Astrocyte of the spinal cord (primary cell): ENCODE measurements around the gene CRNN.
A peak's percentile ranks its signal among the peaks of the same experiment; 100 is the strongest.

ENCODE experiments used
- DNase-seq: peaks from one replicate; pipeline ENCODE4 v3.0.0; 2011; ENCODE audit warnings: low read depth, low spot score
- H3K4me3 ChIP-seq: 2 replicates; pipeline ENCODE4 v1.5.1; 2011; ENCODE audit warnings: low read depth, mild to moderate bottlenecking, low read length, moderate library complexity
- CTCF ChIP-seq: IDR thresholded peaks from 2 replicates; pipeline ENCODE4 v1.5.1; 2012; ENCODE audit warnings: low read depth, mild to moderate bottlenecking, low read length, inconsistent platforms
- in situ Hi-C: cut with HindIII; loops from 2 replicates; pipeline ENCODE4 v1.10.0; 2017; ENCODE audit warnings: low sequenced_read_pairs

The CRNN gene

GRCh38 chr1:152413909-152414308 is at the start of gene CRNN:
CRNN (minus strand) TSS chr1:152414263; CDS start chr1:152412233, 2,030 bp downstream.
- no peak for DNase-seq
- in situ Hi-C loops = no loop called here
- H3K4me3 ChIP-seq = no peak within 1 kb of the TSS
- no peak for TF ChIP-seq CTCF

- in situ Hi-C loops = no loop called here
- DNase-seq = no peak
- H3K4me3 ChIP-seq = no peak overlapping the region
- no peak for TF ChIP-seq CTCF
Measured at GRCh38 chr1:152462636-152463035, 48.6 kb upstream of the CRNN start.

- DNase-seq = peak; percentile 56
- in situ Hi-C loops = no loop called here
- H3K4me3 ChIP-seq = no peak overlapping the region
- peak; percentile 64 for TF ChIP-seq CTCF
Measured at GRCh38 chr1:152461544-152461943, 47.5 kb upstream of the CRNN start.

- TF ChIP-seq CTCF = no peak
- no peak overlapping the region for H3K4me3 ChIP-seq
- in situ Hi-C loops = no loop called here
- no peak for DNase-seq
Measured at GRCh38 chr1:152460529-152460899, 46.5 kb upstream of the CRNN start.

GRCh38 chr1:152459596-152460528 is 45.8 kb upstream of the CRNN start:
- H3K4me3 ChIP-seq = no peak overlapping the region

More at GRCh38 chr1:152459596-152460528, 45.8 kb upstream of the CRNN start:
- peak; percentile 62 for DNase-seq
- in situ Hi-C loops = no loop called here
- peak; percentile 91 for TF ChIP-seq CTCF
